Ascending aorta (tissue), 2 donors: ENCODE data around the gene EQTN. TPM values are rescaled to one million over a fixed set of nuclear protein-coding genes. Genes with fewer than 3 reads are reported as not detected.

Source experiments
- DNase-seq, 2 donors: peaks; one replicate each; pipeline ENCODE4 v3.0.0-alpha.2; 2019; ENCODE audit warnings: low spot score in 2 of 2
- H3K27ac ChIP-seq, 2 donors: fragments of 200-600 bp; sonication (generic); one replicate each; pipeline ENCODE4 v1.5.1; 2016 to 2017; ENCODE audit warnings: mild to moderate bottlenecking in 1 of 2
- H3K27me3 ChIP-seq: fragments of 200-600 bp; sonication (generic); one replicate; pipeline ENCODE4 v1.5.1; 2017
- H3K36me3 ChIP-seq, 2 donors: fragments of 200-600 bp; sonication (generic); one replicate each; pipeline ENCODE4 v1.5.1; 2016
- H3K4me1 ChIP-seq, 2 donors: fragments of 200-600 bp; sonication (generic); one replicate each; pipeline ENCODE4 v1.5.1; 2016 to 2017; ENCODE audit warnings: mild to moderate bottlenecking in 1 of 2
- H3K4me3 ChIP-seq, 2 donors: fragments of 200-600 bp; sonication (generic); one replicate each; pipeline ENCODE4 v1.5.1; 2016 to 2017; ENCODE audit warnings: mild to moderate bottlenecking in 1 of 2
- H3K9me3 ChIP-seq, 2 donors: fragments of 200-600 bp; sonication (generic); one replicate each; pipeline ENCODE4 v1.5.1; 2016
- intact Hi-C: fragments of 100-400 bp; cut with DNase I; formaldehyde crosslinking; loops from one replicate; pipeline ENCODE4 v1.15.1; 2023
- total RNA-seq: library from RNA; depleted of rRNA; stranded (reverse); fragments of >200 nt; gene quantifications from one replicate; pipeline ENCODE4 v1.1.0, GENCODE V29; 2016
- TF ChIP-seq, protein P1 (sequence below), 3 experiments: fragments of 200-600 bp in 2 of 3; fragments of 450-650 bp in 1 of 3; sonication (generic) in 2 of 3; IDR thresholded peaks; one replicate each; pipeline ENCODE4 v1.5.1; 2016 to 2019; ENCODE audit warnings: antibody characterized with exemption in 3 of 3, mild to moderate bottlenecking in 1 of 3, moderate library complexity in 1 of 3

Gene EQTN
- total RNA-seq, 1 donor from 2014 or later: not detected

DNA sequence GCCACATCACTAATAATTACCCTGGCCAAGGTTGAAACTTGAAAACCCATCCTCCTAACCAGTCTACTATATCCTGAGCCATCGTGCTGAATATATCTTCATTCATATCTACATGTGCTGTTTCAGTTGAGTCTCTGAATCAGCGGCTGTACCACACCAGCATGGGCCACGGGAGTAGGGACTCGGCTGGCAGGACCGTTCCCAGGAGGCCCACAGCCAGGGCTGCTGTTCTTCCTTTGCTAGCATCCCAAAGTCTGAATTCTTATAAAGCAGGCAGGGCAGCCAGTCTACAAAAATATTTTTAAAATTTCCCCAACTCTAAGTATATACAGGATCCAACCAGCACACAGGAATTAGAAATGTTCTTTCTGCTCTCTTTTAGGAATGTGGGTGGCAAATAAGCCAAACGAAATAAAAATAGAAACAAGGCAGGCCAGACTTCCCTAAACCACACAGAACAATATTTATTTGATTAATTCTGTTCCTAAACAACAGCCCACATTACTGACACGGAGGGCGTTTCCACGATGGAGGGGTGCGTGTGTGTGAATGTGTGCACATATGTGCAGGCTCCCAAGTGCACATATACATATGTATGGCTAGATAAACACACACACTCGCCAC, 42.8 kb upstream of the EQTN start:
- no peaks in the 10 kb centered on the region for H3K36me3 ChIP-seq
- TF ChIP-seq, protein P1, sequence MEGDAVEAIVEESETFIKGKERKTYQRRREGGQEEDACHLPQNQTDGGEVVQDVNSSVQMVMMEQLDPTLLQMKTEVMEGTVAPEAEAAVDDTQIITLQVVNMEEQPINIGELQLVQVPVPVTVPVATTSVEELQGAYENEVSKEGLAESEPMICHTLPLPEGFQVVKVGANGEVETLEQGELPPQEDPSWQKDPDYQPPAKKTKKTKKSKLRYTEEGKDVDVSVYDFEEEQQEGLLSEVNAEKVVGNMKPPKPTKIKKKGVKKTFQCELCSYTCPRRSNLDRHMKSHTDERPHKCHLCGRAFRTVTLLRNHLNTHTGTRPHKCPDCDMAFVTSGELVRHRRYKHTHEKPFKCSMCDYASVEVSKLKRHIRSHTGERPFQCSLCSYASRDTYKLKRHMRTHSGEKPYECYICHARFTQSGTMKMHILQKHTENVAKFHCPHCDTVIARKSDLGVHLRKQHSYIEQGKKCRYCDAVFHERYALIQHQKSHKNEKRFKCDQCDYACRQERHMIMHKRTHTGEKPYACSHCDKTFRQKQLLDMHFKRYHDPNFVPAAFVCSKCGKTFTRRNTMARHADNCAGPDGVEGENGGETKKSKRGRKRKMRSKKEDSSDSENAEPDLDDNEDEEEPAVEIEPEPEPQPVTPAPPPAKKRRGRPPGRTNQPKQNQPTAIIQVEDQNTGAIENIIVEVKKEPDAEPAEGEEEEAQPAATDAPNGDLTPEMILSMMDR (IDR thresholded peaks at IDR 0.05): no peak
- intact Hi-C loops: loop anchor here (5.0 kb wide), 1 partner anchor 53 kb away; no protein-coding TSS in a partner anchor
- H3K9me3 ChIP-seq: no peaks in the 10 kb centered on the region
- no peaks in the 10 kb centered on the region for H3K27me3 ChIP-seq
- H3K4me3 ChIP-seq: no peak overlapping the region
- peak overlapping the region; percentile 74 to 86 for H3K27ac ChIP-seq
- H3K4me1 ChIP-seq: peaks cover 14 to 54% of the 10 kb centered on the region in 2 donors
- DNase-seq: peak in 1 of 2 donors; percentile 85

DNA sequence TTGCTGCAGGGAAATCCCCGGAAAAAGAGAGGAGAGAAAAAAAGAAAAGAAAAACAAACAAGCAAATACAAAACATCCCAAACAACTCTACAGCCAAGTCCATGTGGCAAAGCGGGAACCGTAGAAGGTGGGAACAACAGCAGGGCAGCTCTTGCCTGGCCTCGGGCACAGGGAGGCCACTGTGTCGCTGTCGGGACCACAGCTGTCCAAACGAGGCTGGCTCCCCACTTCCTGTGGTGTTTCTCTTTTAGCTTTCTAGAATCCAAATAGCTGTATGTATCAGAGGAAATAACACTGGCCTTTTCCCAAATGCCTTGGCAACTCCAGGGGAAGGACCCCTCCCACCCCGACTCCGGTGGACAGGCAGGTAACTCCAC, 41.6 kb upstream of the EQTN start:
- Histone ChIP-seq H3K9me3 (no peaks in the 10 kb centered on the region), H3K4me1 (peaks cover 14 to 58% of the 10 kb centered on the region in 2 donors), H3K27me3 (no peaks in the 10 kb centered on the region), H3K4me3 (no peak overlapping the region), H3K27ac (peak overlapping the region; percentile 74 to 86), H3K36me3 (no peaks in the 10 kb centered on the region)
- DNase-seq: no peak
- intact Hi-C loops: no loop called here
- TF ChIP-seq, protein P1 (IDR thresholded peaks at IDR 0.05): no peak

DNA sequence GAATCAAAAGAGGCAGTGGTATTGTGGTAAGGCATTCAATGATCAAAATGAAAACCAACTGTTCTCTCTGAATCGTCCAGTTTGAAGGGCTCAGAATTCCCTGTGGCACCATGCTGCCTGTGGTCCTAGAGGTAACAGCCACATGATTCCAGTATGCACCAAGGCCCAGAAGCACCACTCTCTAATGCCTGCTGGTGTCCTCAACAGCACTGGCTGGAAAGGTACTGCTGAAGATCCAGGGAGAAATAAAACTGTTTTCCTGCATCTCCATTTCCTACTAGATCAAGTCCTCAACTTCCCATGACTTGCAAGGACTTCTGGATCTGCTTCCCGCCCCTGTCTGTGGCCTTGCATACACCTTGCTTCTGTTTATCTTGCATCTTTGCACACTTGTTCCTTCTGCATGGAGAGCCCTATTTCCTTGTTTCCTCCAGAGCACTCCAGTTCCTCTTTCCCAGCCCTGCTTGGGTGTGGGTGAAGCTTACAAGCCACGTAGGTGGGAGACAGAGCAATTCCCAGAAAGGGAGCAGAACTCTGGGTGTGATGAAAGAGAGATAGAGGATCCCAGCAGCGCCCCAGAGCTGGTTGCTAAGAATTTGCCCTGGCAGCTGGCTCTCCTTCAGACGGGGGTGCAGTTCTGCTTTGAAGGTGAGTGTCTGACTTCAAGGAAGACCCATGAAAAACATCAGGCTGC, 41.0 kb upstream of the EQTN start:
- H3K4me3 ChIP-seq: no peak overlapping the region
- DNase-seq: no peak
- H3K9me3 ChIP-seq: no peaks in the 10 kb centered on the region
- TF ChIP-seq, protein P1 (IDR thresholded peaks at IDR 0.05): no peak
- H3K27me3 ChIP-seq: no peaks in the 10 kb centered on the region
- H3K36me3 ChIP-seq: no peaks in the 10 kb centered on the region
- H3K27ac ChIP-seq: peak overlapping the region; percentile 74 to 86
- intact Hi-C loops: no loop called here
- peaks cover 14 to 60% of the 10 kb centered on the region in 2 donors for H3K4me1 ChIP-seq

DNA sequence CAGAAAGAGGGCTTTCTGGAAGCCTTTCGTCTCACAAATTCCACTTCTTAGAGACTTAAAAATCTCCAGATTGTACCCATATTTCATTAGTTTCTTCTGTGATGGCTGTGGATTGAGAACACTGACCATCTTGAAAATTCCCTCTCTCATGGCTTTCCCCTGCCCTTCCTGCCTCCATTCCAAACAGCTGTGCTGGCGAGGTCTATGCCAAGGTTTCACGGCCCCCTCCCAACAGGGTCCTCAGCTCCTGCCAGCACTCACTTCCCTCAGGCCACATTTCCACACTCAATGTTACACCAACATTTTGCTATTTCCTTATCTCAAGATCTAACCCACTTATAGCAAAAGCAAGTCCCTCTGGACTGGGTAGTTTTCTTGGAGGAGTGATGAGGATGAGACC, 40.3 kb upstream of the EQTN start:
- Histone ChIP-seq H3K27ac (peak overlapping the region; percentile 74 to 86), H3K4me3 (no peak overlapping the region), H3K27me3 (no peaks in the 10 kb centered on the region), H3K4me1 (peaks cover 14 to 59% of the 10 kb centered on the region in 2 donors), H3K9me3 (no peaks in the 10 kb centered on the region), H3K36me3 (no peaks in the 10 kb centered on the region)
- TF ChIP-seq, protein P1 (IDR thresholded peaks at IDR 0.05): no peak
- DNase-seq: no peak
- intact Hi-C loops: no loop called here

DNA sequence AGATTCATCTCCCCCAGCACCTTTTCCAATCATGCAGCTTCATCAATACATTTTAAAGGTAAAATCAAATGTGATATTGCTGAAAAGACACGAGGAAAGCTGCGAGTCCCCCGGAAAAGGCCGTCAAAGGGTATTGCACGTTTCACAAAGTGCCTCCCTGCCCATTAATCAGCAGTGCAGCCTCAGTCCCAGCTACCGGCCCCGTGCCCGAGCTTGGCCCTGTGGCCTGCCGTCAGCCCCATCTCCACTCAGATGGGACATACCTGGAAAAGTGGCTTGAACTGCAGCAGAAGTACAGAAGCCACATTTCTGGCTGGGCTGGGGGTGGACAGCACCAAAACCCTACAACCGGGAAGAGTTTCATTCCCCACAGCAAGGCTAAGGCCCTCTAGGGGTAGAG, 39.9 kb upstream of the EQTN start:
- no peak for DNase-seq
- Histone ChIP-seq H3K27me3 (no peaks in the 10 kb centered on the region), H3K4me3 (no peak overlapping the region), H3K27ac (peak overlapping the region; percentile 74 to 86), H3K9me3 (no peaks in the 10 kb centered on the region), H3K36me3 (no peaks in the 10 kb centered on the region), H3K4me1 (peaks cover 14 to 55% of the 10 kb centered on the region in 2 donors)
- TF ChIP-seq, protein P1 (IDR thresholded peaks at IDR 0.05): no peak
- intact Hi-C loops: no loop called here
